MCF 10A (cell line): Measurements from ENCODE around the gene IKBKG. TPM values are rescaled to one million over a fixed set of nuclear protein-coding genes. Genes with fewer than 3 reads are reported as not detected.
A peak's percentile ranks its signal among the peaks of the same experiment; 100 is the strongest.

Experiments
- BruUV-seq: library from RNA; stranded (reverse); fragments of 400-500 nt; replicated peaks from 2 replicates; lab custom pipeline; 2021; lab: Mats Ljungman, UMichigan
- CTCF ChIA-PET: fragments of 300-600 bp; sonication (Branson Sonifier 250); formaldehyde crosslinking; extraction: SDS; loops from one replicate; lab custom pipeline; 2021; ENCODE audit warnings: antibody characterized with exemption, inconsistent platforms; lab: Yijun Ruan, JAX
- POLR2A ChIA-PET: fragments of 300-600, 350-650 bp; sonication (Branson Sonifier 250); formaldehyde crosslinking; extraction: SDS; loops from one replicate; lab custom pipeline; 2020; ENCODE audit warnings: antibody characterized with exemption, inconsistent platforms; lab: Yijun Ruan, JAX
- DNase-seq: peaks from one replicate; pipeline ENCODE4 v3.0.0-alpha.2; 2018; ENCODE audit not compliant: unreplicated experiment
- H3K27ac Mint-ChIP-seq: one replicate; pipeline ENCODE4 v1.8.0; 2022; ENCODE audit warnings: mild to moderate bottlenecking, low read depth, mixed read lengths; ENCODE audit not compliant: unreplicated experiment
- H3K27me3 Mint-ChIP-seq: one replicate; pipeline ENCODE4 v1.8.0; 2022; ENCODE audit warnings: mixed read lengths; ENCODE audit not compliant: insufficient read depth, unreplicated experiment
- H3K36me3 Mint-ChIP-seq: one replicate; pipeline ENCODE4 v1.8.0; 2022; ENCODE audit warnings: mild to moderate bottlenecking, moderate library complexity, mixed read lengths; ENCODE audit not compliant: insufficient read depth, unreplicated experiment
- H3K4me1 Mint-ChIP-seq: one replicate; pipeline ENCODE4 v1.8.0; 2022; ENCODE audit warnings: mixed read lengths; ENCODE audit not compliant: insufficient read depth, unreplicated experiment
- H3K4me3 Mint-ChIP-seq: one replicate; pipeline ENCODE4 v1.8.0; 2022; ENCODE audit warnings: mild to moderate bottlenecking, moderate library complexity, mixed read lengths; ENCODE audit not compliant: unreplicated experiment
- H3K9me3 Mint-ChIP-seq: one replicate; pipeline ENCODE4 v1.8.0; 2022; ENCODE audit warnings: mixed read lengths; ENCODE audit not compliant: unreplicated experiment
- intact Hi-C: fragments of 100-400 bp; cut with micrococcal nuclease; formaldehyde crosslinking; loops from 2 replicates; pipeline ENCODE4 v1.14.1; 2022
- total RNA-seq: library from RNA; stranded (reverse); gene quantifications from 2 replicates; pipeline ENCODE4 v1.2.3, GENCODE V29; 2022
- TF ChIP-seq, protein P1 (sequence below): fragments of 200-600 bp; IDR thresholded peaks from one replicate; pipeline ENCODE4 v1.8.0; 2022; ENCODE audit warnings: antibody characterized with exemption, mild to moderate bottlenecking; ENCODE audit not compliant: unreplicated experiment

Gene IKBKG
- total RNA-seq, 1 experiment from 2014 or later = 29.3 TPM

- Mint-ChIP-seq H3K9me3 (no peaks in the 10 kb centered on the region), H3K36me3 (peaks cover 4% of the 10 kb centered on the region), H3K27ac (peak overlapping the region; percentile 54), H3K4me1 (peaks cover 24% of the 10 kb centered on the region), H3K4me3 (peak overlapping the region; percentile 47), H3K27me3 (no peaks in the 10 kb centered on the region)
- DNase-seq = peak; percentile 55
- BruUV-seq = no TSS peak
- TF ChIP-seq, protein P1, sequence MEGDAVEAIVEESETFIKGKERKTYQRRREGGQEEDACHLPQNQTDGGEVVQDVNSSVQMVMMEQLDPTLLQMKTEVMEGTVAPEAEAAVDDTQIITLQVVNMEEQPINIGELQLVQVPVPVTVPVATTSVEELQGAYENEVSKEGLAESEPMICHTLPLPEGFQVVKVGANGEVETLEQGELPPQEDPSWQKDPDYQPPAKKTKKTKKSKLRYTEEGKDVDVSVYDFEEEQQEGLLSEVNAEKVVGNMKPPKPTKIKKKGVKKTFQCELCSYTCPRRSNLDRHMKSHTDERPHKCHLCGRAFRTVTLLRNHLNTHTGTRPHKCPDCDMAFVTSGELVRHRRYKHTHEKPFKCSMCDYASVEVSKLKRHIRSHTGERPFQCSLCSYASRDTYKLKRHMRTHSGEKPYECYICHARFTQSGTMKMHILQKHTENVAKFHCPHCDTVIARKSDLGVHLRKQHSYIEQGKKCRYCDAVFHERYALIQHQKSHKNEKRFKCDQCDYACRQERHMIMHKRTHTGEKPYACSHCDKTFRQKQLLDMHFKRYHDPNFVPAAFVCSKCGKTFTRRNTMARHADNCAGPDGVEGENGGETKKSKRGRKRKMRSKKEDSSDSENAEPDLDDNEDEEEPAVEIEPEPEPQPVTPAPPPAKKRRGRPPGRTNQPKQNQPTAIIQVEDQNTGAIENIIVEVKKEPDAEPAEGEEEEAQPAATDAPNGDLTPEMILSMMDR = no peak
- intact Hi-C loops = no loop called here
- ChIA-PET POLR2A (interaction anchor here (0.5 to 1.9 kb wide), 6 partner anchors 15 to 690 kb away, joined by 3 to 7 read pairs (median 4); partner anchors contain the start of gene FAM3A), CTCF (interaction anchor here (0.5 to 2.6 kb wide), 8 partner anchors 8 to 1601 kb away, joined by 3 to 13 read pairs (median 3); partner anchors contain the start of genes FLNA and RPL10)
Measured at GRCh38 chrX:154542723-154543424, 4.5 kb upstream of the IKBKG start.

DNA sequence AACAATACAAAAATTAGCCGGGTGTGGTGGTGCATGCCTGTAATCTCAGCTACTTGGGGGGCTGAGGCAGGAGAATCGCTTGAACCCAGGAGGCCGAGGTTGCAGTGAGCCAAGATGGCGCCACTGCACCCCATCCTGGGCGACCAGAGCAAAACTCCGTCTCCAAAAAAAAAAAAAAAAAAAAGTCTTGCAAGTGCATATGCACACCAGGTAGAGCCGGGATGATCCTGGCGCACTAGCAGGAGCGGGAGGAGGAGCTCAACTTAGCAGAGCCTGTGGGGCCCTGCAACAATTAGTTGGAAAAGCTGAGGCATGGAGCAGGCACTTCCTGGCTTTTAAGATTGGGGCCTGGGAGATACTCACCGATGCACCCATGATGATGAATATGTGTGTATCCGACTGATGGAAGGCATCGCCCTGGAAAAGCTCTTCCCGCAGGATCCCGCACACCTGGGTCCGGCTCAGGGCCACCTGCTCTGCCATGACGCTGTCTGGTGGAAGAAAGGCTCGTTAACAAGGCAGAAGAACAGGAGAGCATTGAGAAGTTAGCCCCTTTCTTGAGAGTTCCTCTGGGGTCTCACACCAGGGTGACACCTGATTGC, 1.6 kb upstream of the IKBKG start:
- intact Hi-C loops = no loop called here
- no peak for DNase-seq
- ChIA-PET POLR2A (interaction anchor here (0.6 kb wide), 1 partner anchor 148 kb away, joined by 3 read pairs; the partner anchor contains the start of gene RPL10), CTCF (interaction anchor here (0.5 to 1.1 kb wide), 4 partner anchors 8 to 1069 kb away, joined by 3 to 4 read pairs (median 4); no protein-coding TSS in a partner anchor)
- no TSS peak for BruUV-seq
- TF ChIP-seq, protein P1 = no peak
- H3K27me3 Mint-ChIP-seq = peaks cover 14% of the 10 kb centered on the region
- H3K9me3 Mint-ChIP-seq = no peaks in the 10 kb centered on the region
- H3K4me1 Mint-ChIP-seq = peaks cover 33% of the 10 kb centered on the region
- H3K27ac Mint-ChIP-seq = no peak overlapping the region
- peak overlapping the region; percentile 72 for H3K4me3 Mint-ChIP-seq
- peaks cover 4% of the 10 kb centered on the region for H3K36me3 Mint-ChIP-seq

DNA sequence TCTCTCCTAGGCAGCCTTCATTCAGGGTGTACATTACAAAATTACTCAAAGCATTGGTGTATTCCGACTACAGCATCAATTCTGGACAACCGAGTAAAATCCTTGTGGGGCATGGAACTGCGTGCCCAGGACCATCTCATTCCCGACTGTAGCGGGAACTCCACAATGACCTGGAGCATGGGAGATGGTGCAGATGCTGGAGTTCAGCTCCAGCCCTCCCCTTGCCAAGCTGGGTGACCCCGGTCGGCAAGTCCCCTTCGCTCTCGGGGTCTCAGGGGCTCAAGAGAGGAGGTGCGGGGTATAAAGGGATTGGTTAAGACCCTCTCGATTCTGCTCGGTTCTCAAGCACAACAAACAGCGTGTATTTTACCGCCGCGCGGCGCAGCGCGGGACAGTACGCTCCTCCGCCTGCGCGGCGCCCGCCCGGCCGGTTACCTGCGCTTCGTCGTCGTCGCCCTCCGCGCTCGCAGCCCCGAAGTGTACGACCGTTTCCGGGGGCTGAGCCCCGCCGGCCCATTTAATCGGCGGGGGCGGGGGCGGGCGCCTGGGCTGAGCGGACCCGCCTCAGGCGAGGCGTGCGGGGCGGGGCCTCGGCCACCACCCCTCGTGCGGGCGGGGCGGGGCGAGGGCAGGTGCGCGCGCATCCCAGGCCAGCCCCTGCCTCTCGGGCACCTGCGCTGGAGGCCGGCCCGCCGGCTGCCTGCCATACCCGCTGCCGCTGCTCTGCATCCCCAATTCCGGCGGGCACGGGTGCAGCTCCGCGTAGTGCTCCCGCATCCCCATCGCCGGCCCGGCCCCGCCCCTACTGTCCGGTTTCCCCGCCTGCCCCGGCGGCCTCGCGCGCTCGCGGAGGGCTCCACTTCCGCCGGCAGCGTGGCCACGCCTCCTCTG, 821 bp upstream of the IKBKG start, which contains the start of gene G6PD:
TSS of gene G6PD (minus strand) at position 493 of the 891 bp plus-strand sequence. CDS start 691 bp downstream, outside the sequence.
- ChIA-PET CTCF (interaction anchor here (0.5 kb wide), 1 partner anchor 1068 kb away, joined by 4 read pairs; no protein-coding TSS in a partner anchor), POLR2A (interaction anchor here (0.7 to 1.5 kb wide), 7 partner anchors 17 to 575 kb away, joined by 3 to 6 read pairs (median 4); partner anchors contain the start of genes HCFC1 and RPL10)
- no peaks in the 10 kb centered on the region for H3K9me3 Mint-ChIP-seq
- BruUV-seq = no TSS peak
- TF ChIP-seq, protein P1 = no peak
- peak within 1 kb of the TSS; percentile 88 for H3K27ac Mint-ChIP-seq
- peak; percentile 62 for DNase-seq
- peaks cover 4% of the 10 kb centered on the region for H3K36me3 Mint-ChIP-seq
- intact Hi-C loops = no loop called here
- peak within 1 kb of the TSS; percentile 72 for H3K4me3 Mint-ChIP-seq
- peaks cover 22% of the 10 kb centered on the region for H3K27me3 Mint-ChIP-seq
- H3K4me1 Mint-ChIP-seq = peaks cover 25% of the 10 kb centered on the region
